Measurements from ENCODE around the gene UAP1L1. TPM values are rescaled to one million over a fixed set of nuclear protein-coding genes. Genes with fewer than 3 reads are reported as not detected.
"Not testable (repeated sequence)": the region's sequence is repeated elsewhere in the genome, so short reads cannot be mapped to it uniquely, and the experiment has no call there.

UAP1L1 gene
- total RNA-seq, 1 donor from 2014 or later: 2.1 TPM

GRCh38 chr9:137031904-137032640 is 45.2 kb upstream of the UAP1L1 start, which contains the start of gene FUT7:
FUT7 (minus strand) TSS chr9:137032088; CDS start chr9:137031991, 97 bp downstream.
- H3K4me3 ChIP-seq (ENCODE audit: low read depth, low read length): no peak within 1 kb of the TSS
- no peak for DNase-seq (ENCODE audit: low read depth)
- no peak for TF ChIP-seq CTCF (conservative IDR thresholded peaks at IDR 0.05; ENCODE audit: low read depth, low read length)

GRCh38 chr9:137032858-137033257 is 44.5 kb upstream of the UAP1L1 start:
- DNase-seq (ENCODE audit: low read depth): no peak
- TF ChIP-seq CTCF (conservative IDR thresholded peaks at IDR 0.05; ENCODE audit: low read depth, low read length): no peak
- no peak overlapping the region for H3K4me3 ChIP-seq (ENCODE audit: low read depth, low read length)

- H3K4me3 ChIP-seq (ENCODE audit: low read depth, low read length); DNase-seq (ENCODE audit: low read depth): not testable (repeated sequence)
Measured at GRCh38 chr9:137033481-137033880, 43.8 kb upstream of the UAP1L1 start.

- TF ChIP-seq CTCF (conservative IDR thresholded peaks at IDR 0.05; ENCODE audit: low read depth, low read length): no peak
- DNase-seq (ENCODE audit: low read depth): no peak
- no peak overlapping the region for H3K4me3 ChIP-seq (ENCODE audit: low read depth, low read length)
Measured at GRCh38 chr9:137034039-137034708, 43.1 kb upstream of the UAP1L1 start.

GRCh38 chr9:137034709-137035506 is 42.4 kb upstream of the UAP1L1 start:
- TF ChIP-seq CTCF (conservative IDR thresholded peaks at IDR 0.05; ENCODE audit: low read depth, low read length): peak; percentile 92
- no peak for DNase-seq (ENCODE audit: low read depth)
- no peak overlapping the region for H3K4me3 ChIP-seq (ENCODE audit: low read depth, low read length)

- no peak overlapping the region for H3K4me3 ChIP-seq (ENCODE audit: low read depth, low read length)
- no peak for DNase-seq (ENCODE audit: low read depth)
Measured at GRCh38 chr9:137035507-137035834, 41.8 kb upstream of the UAP1L1 start.

More at GRCh38 chr9:137035507-137035834, 41.8 kb upstream of the UAP1L1 start:
- no peak for TF ChIP-seq CTCF (conservative IDR thresholded peaks at IDR 0.05; ENCODE audit: low read depth, low read length)
